K562 (cell line): Measurements from ENCODE around the gene GPR137C. TPM values are rescaled to one million over a fixed set of nuclear protein-coding genes. Genes with fewer than 3 reads are reported as not detected.

Experiments used
- HCFC1 ChIP-seq: IDR thresholded peaks from 2 replicates; pipeline ENCODE4 v1.6.1; 2012; ENCODE audit warnings: low read depth, low read length, improper control_type of control experiment
- RBM39 ChIP-seq: fragments of 200-400 bp; formaldehyde crosslinking; optimal IDR thresholded peaks from 2 replicates; pipeline ENCODE3; 2018; ENCODE audit warnings: low read depth, low read length
- TBL1XR1 ChIP-seq, 2 experiments: IDR thresholded peaks; 2 replicates each; pipeline ENCODE4 v1.6.1; 2012; ENCODE audit warnings: improper control_type of control experiment in 2 of 2, low read length in 2 of 2, mild to moderate bottlenecking in 1 of 2
- ZEB2 ChIP-seq: fragments of 450-650 bp; IDR thresholded peaks from 2 replicates; pipeline ENCODE4 v1.6.1; 2016
- polyA plus RNA-seq, 8 experiments: library from polyadenylated mRNA; depleted of rRNA in 4 of 8; stranded (reverse) in 5 of 8; unstranded in 3 of 8; fragments of >200 nt; fragmentation: Nextera tagmentation in 2 of 8; fragmentation: Illumina TruSeq in 1 of 8; extraction: Ambion mirVana in 2 of 8; extraction: Trizol in 1 of 8; gene quantifications; 2 replicates each; pipeline versions ENCODE4 v1.2.1 to v1.2.3, GENCODE V29; 2011 to 2014; ENCODE audit warnings: inconsistent platforms in 1 of 8, missing spikeins in 1 of 8
- total RNA-seq, 7 experiments: library from RNA; depleted of rRNA in 6 of 7; stranded (reverse); fragments of >200 nt in 6 of 7; fragmentation: Illumina TruSeq in 2 of 7; extraction: Trizol in 2 of 7; gene quantifications; 2 replicates each; pipeline versions ENCODE4 v1.2.1 to v1.2.3, GENCODE V29; 2011 to 2021; ENCODE audit warnings: low replicate concordance in 1 of 7
- TF ChIP-seq, protein P1 (sequence below): fragments of 250-450 bp; sonication (Bioruptor Pico); IDR thresholded peaks from 2 replicates; pipeline ENCODE4 v1.5.0; 2022; ENCODE audit warnings: mild to moderate bottlenecking
- TF ChIP-seq, protein P2 (sequence below): fragments of 250-450 bp; sonication (Bioruptor Pico); IDR thresholded peaks from 2 replicates; pipeline ENCODE4 v1.4.0; 2020; ENCODE audit warnings: borderline replicate concordance
- TF ChIP-seq, protein P3 (sequence below), 2 experiments: IDR thresholded peaks in 1 of 2; conservative IDR thresholded peaks in 1 of 2; 2 replicates each; pipeline ENCODE4 v1.6.1; 2016; ENCODE audit warnings: low read depth in 2 of 2, mild to moderate bottlenecking in 1 of 2, missing compliant biosample characterization in 1 of 2, missing genetic modification characterization in 1 of 2, moderate library complexity in 1 of 2

Gene GPR137C
- total and polyA plus RNA-seq, 9 of the 15 experiments (the other 6 are each of a cell fraction or from before 2014, with no cell fraction given), result 0.03 to 0.31 (median 0.06) TPM; not detected in 4

DNA sequence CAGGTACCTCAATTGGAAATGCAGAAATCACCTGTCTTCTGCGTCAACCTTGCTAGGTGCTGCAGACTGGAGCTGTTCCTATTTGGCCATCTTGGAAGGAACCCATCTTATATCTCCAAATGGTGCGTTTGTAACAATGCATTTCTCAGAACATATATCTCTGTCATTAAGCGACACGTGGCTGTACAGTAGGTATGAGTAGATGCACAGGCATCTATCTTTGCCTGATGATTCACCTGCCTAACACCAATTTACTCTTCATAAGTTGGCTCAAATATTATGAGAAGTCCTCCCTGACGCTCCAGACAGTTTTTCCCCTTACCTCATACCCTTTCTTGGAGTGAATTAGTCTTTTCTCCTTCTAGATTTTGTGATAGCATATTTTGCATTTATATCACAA lies 44.2 kb downstream of the GPR137C start (continued):
- TF ChIP-seq, protein P1, sequence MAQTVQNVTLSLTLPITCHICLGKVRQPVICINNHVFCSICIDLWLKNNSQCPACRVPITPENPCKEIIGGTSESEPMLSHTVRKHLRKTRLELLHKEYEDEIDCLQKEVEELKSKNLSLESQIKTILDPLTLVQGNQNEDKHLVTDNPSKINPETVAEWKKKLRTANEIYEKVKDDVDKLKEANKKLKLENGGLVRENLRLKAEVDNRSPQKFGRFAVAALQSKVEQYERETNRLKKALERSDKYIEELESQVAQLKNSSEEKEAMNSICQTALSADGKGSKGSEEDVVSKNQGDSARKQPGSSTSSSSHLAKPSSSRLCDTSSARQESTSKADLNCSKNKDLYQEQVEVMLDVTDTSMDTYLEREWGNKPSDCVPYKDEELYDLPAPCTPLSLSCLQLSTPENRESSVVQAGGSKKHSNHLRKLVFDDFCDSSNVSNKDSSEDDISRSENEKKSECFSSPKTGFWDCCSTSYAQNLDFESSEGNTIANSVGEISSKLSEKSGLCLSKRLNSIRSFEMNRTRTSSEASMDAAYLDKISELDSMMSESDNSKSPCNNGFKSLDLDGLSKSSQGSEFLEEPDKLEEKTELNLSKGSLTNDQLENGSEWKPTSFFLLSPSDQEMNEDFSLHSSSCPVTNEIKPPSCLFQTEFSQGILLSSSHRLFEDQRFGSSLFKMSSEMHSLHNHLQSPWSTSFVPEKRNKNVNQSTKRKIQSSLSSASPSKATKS (CRISPR knock-in tag), result no peak
- no peak for TF ChIP-seq TBL1XR1 (IDR thresholded peaks at IDR 0.05; ENCODE audit: low read length in 2 of 2)
- no peak for TF ChIP-seq HCFC1
- TF ChIP-seq, protein P2, sequence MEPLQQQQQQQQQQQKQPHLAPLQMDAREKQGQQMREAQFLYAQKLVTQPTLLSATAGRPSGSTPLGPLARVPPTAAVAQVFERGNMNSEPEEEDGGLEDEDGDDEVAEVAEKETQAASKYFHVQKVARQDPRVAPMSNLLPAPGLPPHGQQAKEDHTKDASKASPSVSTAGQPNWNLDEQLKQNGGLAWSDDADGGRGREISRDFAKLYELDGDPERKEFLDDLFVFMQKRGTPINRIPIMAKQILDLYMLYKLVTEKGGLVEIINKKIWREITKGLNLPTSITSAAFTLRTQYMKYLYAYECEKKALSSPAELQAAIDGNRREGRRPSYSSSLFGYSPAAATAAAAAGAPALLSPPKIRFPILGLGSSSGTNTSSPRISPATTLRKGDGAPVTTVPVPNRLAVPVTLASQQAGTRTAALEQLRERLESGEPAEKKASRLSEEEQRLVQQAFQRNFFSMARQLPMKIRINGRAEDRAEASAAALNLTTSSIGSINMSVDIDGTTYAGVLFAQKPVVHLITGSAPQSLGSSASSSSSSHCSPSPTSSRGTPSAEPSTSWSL, result no peak
- TF ChIP-seq RBM39, result no peak
- TF ChIP-seq ZEB2, result no peak
- TF ChIP-seq, protein P3, sequence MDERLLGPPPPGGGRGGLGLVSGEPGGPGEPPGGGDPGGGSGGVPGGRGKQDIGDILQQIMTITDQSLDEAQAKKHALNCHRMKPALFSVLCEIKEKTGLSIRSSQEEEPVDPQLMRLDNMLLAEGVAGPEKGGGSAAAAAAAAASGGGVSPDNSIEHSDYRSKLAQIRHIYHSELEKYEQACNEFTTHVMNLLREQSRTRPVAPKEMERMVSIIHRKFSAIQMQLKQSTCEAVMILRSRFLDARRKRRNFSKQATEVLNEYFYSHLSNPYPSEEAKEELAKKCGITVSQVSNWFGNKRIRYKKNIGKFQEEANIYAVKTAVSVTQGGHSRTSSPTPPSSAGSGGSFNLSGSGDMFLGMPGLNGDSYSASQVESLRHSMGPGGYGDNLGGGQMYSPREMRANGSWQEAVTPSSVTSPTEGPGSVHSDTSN (CRISPR knock-in tag; IDR thresholded peaks at IDR 0.05; ENCODE audit: low read depth), result no peak
- TF ChIP-seq, protein P3 (tag; conservative IDR thresholded peaks at IDR 0.05; ENCODE audit: low read depth), result no peak
